AG20443 (cell line): ENCODE measurements around the gene CD2AP.

Experiments
- DNase-seq: peaks from one replicate; pipeline ENCODE4 v3.0.0; 2012; ENCODE audit warnings: low spot score, mixed read lengths

The CD2AP gene

DNA sequence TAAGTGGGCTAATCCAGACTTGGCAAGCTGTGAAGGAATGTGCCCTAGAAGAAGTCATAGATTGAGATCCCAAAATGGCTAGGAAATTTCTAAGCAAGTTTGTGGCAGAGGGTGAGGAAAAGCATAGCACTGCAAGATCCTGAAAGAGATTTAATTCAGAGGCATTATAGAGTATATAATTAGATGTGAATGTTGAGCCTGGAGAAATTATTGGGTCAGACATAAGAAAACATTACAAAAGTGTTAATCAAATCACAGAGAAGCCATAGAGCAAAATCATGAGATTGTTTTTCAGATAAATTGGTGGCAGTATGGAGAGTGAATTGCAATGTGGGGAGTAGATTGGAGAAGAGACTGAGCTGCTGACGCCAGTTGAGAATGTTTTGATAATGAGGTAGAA lies 90.0 kb downstream of the CD2AP start:
- no peak for DNase-seq

DNA sequence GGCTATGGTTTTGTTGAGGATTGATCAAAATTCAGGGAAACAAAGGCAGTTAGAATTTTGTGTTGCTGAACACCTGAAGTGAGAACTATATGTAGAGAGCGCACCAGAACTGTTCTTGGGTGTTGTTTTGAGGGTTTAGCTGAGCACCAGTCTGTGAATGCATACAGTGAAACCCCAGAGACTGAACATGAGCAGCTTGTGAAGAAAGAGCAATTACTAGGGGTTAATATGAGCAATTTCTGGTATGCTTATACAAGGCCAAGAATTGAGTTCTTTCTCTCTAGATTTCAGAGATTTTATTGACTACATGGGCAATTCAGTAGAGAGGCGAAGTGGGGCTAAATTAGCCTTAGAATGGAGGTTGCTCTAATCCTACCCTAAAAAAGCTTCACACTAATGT lies 93.9 kb downstream of the CD2AP start:
- no peak for DNase-seq

DNA sequence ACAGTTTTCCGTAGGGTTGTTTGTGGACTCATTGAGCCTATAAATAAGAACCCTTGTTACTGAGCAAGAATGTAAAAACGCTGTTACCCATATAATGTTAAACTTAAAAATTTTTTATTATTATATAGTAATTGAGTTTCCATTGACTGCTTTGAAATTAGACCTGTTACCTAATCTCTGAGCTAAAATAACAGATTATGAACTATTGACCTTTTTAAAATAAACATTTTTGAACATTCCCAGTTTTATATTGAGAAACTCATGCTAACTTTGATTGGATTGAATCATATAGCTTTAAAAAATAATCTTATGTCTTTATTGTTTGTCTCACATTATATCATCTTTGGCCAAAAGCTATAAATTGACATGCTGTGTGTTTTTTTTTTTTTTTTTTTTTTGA lies 95.5 kb downstream of the CD2AP start:
- DNase-seq, result no peak

DNA sequence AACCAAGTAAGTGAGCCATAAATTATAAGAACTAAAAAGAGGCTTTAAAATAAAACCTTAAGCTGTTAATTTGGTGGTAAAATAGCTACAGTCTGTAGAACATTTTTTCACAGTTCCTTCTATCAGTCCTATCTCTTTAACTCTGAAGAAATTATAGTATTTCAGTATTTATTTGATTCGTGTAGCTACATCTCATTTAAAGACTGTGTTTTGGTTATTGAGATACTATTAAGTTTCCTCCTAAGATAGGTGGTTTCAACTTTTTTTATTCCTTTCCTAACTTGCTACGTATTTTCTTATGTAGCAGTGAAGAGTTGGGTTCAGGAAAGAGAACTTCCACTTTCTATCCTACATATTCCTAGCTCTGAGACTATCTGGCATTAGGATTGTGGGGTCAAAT lies 97.2 kb downstream of the CD2AP start:
- no peak for DNase-seq

DNA sequence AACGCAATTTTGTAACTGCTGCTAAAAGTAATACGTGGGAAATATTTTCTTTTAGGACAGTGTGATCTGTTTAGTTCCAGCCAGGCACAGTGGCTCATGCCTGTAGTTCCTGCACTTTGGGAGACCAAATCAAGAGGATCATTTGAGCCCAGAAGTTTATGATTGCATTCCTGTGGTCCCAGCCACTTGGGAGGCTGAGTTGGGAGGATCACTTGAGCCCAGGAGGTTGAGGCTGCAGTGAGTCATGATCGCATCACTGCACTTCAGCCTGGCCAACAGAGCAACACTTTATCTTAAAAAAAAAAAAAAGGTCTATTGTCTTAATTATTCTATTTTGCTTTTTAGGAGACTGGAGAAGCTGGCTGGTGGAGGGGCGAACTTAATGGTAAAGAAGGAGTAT lies 101.5 kb downstream of the CD2AP start:
- DNase-seq, result no peak

DNA sequence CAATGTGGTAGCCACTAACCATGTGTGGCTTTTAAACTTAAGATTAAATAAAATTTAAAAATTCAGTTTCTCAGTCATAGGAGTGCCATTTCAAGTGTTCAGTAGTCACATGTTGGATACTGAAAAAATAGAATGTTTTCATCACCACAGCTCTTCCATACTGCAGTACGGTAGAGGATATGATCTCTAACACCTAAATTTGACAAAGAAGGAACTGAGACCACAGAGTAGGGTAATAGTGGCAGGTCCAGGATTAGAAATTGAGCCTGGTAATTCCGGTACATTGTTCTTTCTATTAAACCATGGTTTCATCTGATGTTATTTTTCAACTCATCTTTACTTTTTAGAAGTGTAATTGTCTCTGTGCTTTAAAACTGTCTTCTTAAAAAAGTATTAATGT lies 104.0 kb downstream of the CD2AP start:
- no peak for DNase-seq

DNA sequence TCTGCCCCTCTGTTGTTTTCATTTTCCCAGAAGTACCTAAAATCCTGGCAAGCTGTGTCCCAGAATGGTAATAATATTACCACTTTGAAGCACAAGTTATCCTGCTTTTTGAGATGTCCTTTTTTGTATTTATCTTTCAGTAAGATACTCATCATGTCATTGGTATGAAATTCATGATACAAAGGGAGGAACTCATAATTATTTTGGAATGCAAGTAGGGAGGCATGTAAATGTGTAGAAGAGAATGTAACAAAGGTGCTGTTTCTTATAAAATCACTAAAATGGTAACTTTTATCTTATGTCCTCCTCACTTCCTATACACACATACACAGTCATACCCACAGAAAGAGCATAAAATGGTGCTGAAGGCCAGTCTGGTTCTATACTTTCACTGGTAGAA lies 109.9 kb downstream of the CD2AP start:
- peak; percentile 8 for DNase-seq

DNA sequence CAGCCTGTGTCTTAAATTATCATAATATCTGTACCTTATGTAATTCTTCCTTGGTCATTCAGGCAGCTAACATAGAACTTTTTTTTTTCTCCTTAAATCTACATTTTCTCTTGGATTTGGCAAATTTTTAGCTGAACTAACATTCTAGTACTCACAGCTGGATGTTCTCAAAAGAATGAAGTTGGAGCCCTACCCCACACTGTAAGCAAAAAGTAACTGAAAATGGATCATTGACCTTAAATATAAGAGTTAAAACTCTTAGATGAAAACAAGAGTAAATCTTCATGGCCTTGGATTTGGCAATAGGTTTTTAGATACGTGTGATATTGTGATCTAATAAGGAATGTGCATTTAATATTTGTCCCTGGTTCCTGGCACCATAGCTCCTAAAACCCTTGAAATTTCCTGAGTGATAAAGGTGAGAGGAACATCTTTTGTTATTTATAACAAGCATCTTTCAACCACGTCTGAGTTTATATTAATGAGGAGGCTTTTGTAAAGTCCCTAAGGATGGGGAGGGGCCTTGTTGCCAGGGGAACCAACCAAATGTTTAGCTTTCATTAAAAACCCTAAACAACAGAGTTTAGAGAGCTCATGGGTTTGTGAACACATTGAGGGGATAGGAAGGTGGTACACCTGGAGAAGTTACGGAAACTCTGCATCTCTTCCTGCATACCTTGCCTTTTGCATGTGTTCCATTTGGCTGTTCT lies 114.7 kb downstream of the CD2AP start:
- DNase-seq, result no peak

DNA sequence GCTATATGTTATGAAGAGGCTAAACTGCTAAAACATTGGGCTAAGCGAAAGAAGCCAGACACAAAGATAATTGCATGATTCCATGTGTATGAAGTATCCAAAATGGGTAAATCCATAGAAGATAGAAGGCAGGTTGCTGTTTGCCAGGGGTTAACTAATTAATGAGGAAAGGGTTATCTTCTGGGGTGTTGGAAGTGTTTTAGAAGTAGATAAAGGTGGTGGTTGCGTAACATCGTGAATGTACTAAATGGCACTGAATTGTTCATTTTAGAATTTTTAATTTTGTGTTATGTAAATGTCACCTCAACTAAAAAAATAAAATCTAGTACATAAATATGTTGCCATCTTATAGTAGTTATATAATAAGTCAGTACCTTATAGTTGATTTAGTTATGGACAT lies 116.4 kb downstream of the CD2AP start:
- no peak for DNase-seq

DNA sequence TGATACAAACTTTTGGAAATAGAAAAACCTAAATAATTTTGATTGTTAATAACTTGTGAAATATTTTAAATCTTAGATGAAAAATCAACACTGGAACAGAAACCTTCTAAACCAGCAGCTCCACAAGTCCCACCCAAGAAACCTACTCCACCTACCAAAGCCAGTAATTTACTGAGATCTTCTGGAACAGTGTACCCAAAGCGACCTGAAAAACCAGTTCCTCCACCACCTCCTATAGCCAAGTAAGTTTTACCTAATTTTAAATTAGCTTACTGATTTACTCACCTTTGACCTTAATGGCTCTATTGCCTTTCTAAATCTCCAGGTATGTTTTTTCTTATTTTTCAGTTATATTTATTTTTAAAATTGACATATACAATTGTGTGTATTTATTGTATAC lies 118.2 kb downstream of the CD2AP start:
- no peak for DNase-seq

DNA sequence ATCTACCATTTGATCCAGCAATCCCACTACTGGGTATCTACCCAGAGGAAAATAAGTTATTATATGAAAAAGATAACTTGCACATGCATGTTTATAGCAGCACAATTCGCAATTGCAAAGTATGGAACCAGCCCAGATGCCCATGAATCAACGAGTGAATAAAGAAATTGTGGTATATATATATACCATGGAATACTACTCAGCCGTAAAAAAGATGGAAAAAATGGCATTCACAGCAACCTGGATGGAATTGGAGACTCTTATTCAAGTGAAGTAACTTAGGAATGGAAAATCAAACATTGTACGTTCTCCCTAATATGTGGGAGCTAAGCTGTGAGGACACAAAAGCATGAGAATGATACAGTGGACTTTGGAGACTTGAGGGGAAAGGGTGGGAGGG lies 120.8 kb downstream of the CD2AP start:
- DNase-seq, result no peak

DNA sequence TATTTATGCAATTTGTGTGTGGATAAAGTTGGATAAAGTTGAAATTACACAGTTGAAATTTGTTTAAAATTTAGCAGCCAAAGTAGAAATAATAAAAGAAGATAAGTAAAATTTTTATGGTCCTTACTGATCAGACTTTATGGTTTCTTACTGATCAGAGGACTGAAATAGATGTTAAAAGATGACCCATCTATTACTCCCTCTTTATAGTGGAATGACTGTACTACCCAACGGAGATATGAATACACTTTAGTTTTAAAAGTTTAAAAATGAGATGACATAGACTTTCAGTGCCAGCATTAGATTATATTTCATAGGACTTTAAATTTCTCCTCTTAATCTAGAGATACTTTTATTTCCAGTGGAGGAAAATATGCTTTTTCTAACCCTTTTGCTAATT lies 121.9 kb downstream of the CD2AP start:
- DNase-seq, result no peak

DNA sequence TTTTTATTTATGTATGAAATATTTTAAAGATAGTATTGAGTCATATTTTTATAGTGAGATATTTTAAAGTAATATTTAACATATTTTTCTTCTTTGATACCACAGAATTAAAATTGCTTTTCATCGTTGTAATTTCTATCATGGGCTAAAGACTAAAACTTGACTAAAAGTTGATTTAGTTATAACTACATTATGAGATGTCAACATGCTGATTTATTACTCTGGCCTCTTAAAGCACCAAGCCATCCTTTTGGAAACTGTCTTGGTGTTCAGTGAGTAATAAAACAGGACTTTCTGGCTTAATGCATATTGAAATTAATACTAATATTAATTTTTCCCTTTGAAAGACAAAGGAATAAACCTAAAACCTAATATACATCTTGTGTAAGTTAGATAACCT lies 125.6 kb downstream of the CD2AP start:
- no peak for DNase-seq

DNA sequence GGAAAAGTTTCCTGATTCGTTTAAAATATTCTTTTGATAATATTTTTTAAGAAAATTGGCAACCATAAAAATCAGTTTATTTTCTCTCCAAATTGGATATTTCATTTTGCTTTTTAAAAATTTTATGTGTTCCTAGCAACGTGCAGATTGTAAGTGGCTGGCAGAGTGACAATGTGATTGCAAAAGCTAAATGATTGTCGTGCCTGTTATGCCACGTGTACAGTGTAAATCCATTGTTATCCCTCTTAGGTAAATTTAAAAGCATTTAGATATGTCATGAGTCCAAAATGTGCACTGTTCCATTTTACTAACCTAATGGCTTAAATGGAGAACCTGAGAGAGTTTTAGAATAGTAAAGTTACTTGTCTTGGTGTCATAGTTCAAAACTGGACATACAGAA lies 126.4 kb downstream of the CD2AP start:
- DNase-seq, result peak; percentile 8

DNA sequence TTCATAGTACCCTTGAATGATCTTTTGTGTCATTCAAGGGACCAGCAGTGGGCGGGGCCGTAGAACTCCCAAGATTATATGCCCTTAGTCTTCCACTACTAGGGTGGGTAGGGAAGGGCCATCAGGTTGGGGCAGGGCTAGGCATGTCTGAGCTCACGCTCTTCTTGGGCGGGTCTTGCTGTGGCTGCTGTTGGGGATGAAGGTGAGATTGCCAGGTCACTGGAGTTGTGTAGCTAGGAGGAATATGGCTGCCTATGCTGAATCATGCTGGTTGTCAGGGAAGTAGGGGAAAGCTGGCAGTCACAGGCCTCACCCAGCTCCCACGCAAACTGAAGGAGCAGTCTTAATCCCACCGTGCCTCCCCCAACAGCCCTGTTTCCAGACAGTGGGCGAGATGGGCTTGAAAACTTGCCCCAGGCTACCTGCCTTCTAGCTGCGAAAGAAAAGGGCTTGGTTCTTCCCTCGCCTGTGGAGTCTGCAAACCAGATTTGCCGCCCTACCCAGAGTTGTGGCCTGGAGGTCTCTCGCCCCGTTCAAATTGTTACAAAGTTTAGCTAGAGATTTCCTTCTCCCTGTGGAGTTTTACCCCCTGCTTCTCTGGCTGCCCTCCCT lies 144.4 kb downstream of the CD2AP start:
- DNase-seq, result no peak

DNA sequence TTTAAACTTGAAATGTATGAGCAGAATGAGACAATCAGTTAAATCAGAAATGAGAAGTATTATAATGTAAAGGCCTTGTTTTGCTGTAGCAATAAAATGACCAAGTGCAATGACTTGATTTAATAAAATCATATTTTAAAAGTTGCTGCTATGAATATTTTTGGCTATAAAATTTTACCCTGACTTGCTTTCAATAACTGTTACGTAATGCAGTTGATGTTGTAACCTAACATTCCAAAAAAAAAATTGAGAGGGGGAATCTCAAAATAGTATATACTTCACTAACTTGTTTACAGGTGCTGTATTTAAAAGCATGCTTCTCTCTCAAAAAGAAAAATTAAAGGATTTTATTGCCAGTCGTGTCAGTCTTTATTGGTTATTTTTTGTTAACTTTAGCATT lies 149.2 kb downstream of the CD2AP start:
- DNase-seq, result no peak

DNA sequence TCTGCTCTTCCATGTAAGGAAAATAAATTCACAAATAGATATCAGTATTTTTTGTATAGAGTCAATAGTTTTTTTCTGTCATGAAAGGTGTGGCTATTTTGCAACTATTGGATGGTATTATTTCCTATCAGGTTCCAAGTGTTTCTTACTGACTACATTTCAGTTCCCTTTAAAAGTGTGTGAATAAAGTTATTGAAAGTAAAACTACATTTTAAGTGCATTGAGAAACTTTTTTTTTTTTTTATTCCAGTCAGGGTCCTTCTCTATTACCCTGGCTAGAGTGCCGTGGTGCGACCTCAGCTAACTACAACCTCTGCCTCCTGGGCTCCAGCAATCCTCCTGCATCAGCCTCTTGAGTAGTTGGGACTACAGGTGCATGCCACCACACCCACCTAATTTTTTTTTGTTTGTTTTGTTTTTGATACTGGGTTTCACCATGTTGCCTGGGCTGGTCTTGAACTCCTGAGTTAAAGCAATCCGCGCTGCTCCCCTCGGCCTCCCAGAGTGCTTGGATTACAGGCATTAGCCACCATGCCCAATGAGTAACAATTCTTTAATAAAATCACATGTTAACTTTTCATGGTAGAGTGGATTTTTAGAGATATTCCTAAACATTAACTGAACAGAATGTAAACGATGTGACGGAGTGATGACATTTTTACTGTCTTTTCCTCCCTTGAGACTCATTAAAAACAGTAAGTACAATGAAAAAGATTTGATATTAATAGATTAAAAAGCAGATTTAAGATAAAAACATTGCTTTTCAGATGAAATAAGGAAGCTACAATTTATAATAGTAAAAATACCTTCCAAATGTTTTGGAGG lies 151.1 kb downstream of the CD2AP start:
- no peak for DNase-seq

DNA sequence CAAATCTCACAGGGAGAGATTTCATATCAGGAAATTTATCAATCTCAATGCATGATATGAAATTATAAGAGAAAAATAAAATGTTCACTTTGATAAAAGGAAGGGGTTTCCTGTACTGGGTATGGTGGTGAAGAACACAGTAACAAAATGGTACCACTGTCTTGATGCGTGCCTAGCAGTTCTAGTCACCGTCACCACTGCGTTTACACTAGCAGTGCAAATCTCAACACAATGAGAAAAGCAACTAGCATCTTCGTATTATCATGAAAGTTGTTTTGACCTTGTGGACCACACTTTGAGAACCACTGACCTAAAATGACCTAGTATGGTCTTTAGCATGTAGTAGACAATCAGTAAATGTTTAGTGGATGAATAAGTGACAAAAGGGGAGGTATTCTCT lies 152.4 kb downstream of the CD2AP start:
- no peak for DNase-seq

DNA sequence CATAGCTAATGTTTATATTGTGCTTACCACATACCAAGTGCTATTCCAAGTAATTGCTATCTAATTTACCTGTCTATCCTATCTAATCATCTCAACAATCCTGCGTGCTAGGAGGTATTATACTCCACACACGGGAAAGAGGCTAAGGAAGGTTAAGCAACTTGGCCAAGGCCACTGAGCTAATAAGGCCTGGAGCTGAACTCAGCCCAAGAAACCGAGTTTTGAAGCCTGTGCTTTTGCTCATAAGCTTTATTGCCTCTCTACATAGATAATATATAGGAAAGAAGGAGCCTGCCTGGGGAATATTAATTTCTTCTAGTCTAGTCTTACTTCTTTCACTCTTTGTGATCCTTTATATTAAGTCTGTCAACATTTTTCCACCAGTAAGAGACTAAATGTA lies 153.0 kb downstream of the CD2AP start:
- no peak for DNase-seq

DNA sequence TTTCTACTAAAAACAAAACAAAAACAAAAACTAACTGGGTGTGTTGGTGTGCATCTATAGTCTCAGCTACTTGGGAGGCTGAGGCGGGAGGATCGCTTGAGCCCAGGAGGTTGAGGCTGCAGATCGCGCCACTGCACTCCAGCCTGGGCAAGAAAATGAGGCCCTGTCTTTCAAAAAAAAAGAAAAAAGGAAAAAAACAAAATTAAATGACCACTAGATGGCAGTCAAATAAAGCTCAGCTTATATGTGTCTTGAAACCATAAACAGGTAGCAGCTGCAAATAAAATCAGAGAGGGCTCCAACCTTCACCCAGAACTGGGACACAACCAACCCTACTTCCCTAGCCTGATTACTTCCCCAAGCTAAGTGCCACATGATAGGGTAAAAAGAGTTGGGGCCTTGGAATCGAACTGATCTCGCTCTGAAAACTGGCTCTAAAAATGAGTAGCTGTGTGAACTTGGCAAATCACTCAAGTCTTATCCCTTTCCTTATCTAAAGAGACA lies 153.7 kb downstream of the CD2AP start:
- DNase-seq, result peak; percentile 49

DNA sequence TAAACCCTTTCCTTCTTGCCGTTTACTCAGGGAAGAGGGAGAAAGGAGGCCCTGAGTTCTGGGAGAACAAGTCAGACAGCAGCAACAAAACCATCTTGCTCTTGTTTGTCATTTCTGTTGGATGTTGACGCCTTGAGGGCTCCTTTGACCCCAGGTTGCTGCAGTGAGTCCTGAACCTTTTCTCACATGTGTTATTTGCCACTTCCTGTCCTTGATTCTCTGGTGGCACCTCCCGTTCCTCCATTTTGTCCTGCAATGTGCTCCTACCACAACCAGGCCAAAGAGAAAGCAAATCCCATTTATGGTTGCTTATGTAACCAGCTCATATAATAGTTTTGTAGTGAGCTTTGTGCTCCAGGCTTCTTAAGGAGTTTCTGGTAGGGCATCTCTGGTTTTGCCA lies 154.2 kb downstream of the CD2AP start:
- DNase-seq, result no peak

DNA sequence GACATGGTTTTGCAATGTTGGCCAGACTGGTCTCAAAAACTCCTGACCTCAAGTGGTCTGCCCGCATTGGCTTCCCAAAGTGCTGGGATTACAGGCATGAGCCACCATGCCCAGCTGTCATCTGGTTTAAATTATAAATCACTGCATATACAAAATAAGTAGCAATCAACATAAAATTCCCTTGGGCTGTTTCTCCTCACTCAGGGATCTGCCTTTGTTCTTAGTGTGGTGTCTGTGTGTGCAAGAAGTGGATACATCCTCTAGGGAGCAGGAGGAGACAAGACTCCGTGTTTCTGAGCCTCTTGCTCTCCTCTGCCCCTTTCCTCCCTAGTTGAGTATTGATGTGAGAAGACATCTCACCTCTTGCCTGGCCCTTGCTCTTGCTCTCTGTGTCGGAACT lies 155.6 kb downstream of the CD2AP start:
- DNase-seq, result peak; percentile 20
